GM10266 (cell line): ENCODE measurements around the gene GPRC6A.

Experiments used
- DNase-seq: peaks from one replicate; pipeline ENCODE4 v3.0.0; 2012; ENCODE audit errors: extremely low spot score
- CTCF ChIP-seq: IDR thresholded peaks from 2 replicates; pipeline ENCODE4 v1.5.1; 2012; ENCODE audit warnings: mild to moderate bottlenecking, low read depth; ENCODE audit not compliant: control insufficient read depth, insufficient read depth; ENCODE audit errors: missing control alignments

GPRC6A gene

GRCh38 chr6:116828983-116829382 is at the start of gene GPRC6A:
GPRC6A (minus strand) TSS chr6:116829083; CDS start chr6:116829013, 70 bp downstream.
- TF ChIP-seq CTCF = no peak
- no peak for DNase-seq

GRCh38 chr6:116877743-116878142 is 48.9 kb upstream of the GPRC6A start:
- no peak for DNase-seq
- TF ChIP-seq CTCF = no peak

GRCh38 chr6:116876635-116877611 is 48.0 kb upstream of the GPRC6A start, which contains the start of gene RFX6:
RFX6 (plus strand) TSS chr6:116877242; CDS start chr6:116877276, 34 bp downstream.
- no peak for DNase-seq
- TF ChIP-seq CTCF = no peak

GRCh38 chr6:116876107-116876506 is 47.2 kb upstream of the GPRC6A start:
- DNase-seq = no peak
- no peak for TF ChIP-seq CTCF

GRCh38 chr6:116872771-116873170 is 43.9 kb upstream of the GPRC6A start:
- no peak for TF ChIP-seq CTCF
- DNase-seq = no peak

- TF ChIP-seq CTCF = no peak
- DNase-seq = no peak
Measured at GRCh38 chr6:116866281-116866871, 37.5 kb upstream of the GPRC6A start.

GRCh38 chr6:116859264-116859663 is 30.4 kb upstream of the GPRC6A start:
- DNase-seq = no peak
- TF ChIP-seq CTCF = no peak
